ENCODE data around the gene OAS3. TPM values are rescaled to one million over a fixed set of nuclear protein-coding genes. Genes with fewer than 3 reads are reported as not detected.

OAS3 gene
- total and polyA plus RNA-seq, 2 donors (not counting 1 experiment from before 2014, with no cell fraction given), result 16.5 to 24.9 TPM

- H3K27ac Mint-ChIP-seq, result no peak overlapping the region
- H3K9ac ChIP-seq (ENCODE audit: low read length), result no peak overlapping the region
- H4K20me1 ChIP-seq (ENCODE audit: control insufficient read depth, insufficient read depth, low read length, poor library complexity, severe bottlenecking), result no peaks in the 10 kb centered on the region
- CTCF ChIA-PET, result interaction anchor here (1.0 kb wide), 1 partner anchor 16 kb away, joined by 3 read pairs; no protein-coding TSS in a partner anchor
- intact Hi-C loops (cut with micrococcal nuclease), result no loop called here
- H3K27me3 Mint-ChIP-seq, result no peaks in the 10 kb centered on the region
- H3K4me2 ChIP-seq (replicated peaks; ENCODE audit: low read depth, low read length, poor library complexity, severe bottlenecking), result no peak overlapping the region
- H3K27me3 ChIP-seq (replicated peaks in 1 of 4; ENCODE audit: control extremely low read depth in 1 of 4, control insufficient read depth in 3 of 4, insufficient read depth in 4 of 4, low read length in 3 of 4), result no peaks in the 10 kb centered on the region
- no peaks in the 10 kb centered on the region for H3K4me1 Mint-ChIP-seq
- H3K4me3 ChIP-seq (ENCODE audit: control extremely low read depth in 1 of 5, extremely low read depth in 1 of 5, insufficient read depth in 1 of 5, low read depth in 2 of 5, low read length in 4 of 5), result no peak overlapping the region
- H3K27ac ChIP-seq (ENCODE audit: low read length in 2 of 2), result no peak overlapping the region
- ATAC-seq (ENCODE audit: low read depth) (no peak), DNase-seq (no peak)
- peaks cover 0 to 1% (median 0%) of the 10 kb centered on the region in 3 donors for H3K9me3 ChIP-seq (ENCODE audit: control extremely low read depth in 1 of 3, control insufficient read depth in 2 of 3, insufficient read depth in 1 of 3, low read length in 2 of 3)
- 96% methylated on average over 6 of the region's 6 CpGs for WGBS (ENCODE audit: insufficient coverage)
- H3K9me3 Mint-ChIP-seq (ENCODE audit: insufficient read depth), result peaks cover 4% of the 10 kb centered on the region
- H3K4me3 Mint-ChIP-seq, result no peak overlapping the region
- H3K36me3 ChIP-seq (replicated peaks in 1 of 2; ENCODE audit: control extremely low read depth in 1 of 2, control insufficient read depth in 1 of 2, extremely low read depth in 1 of 2, insufficient read depth in 2 of 2, low read length in 1 of 2), result peaks cover 0 to 64% of the 10 kb centered on the region in 2 experiments
- H2AFZ ChIP-seq (ENCODE audit: insufficient read depth, low read depth, low read length, poor library complexity, severe bottlenecking), result no peak overlapping the region
- TF ChIP-seq EZH2 (IDR thresholded peaks at IDR 0.05; ENCODE audit: borderline replicate concordance, insufficient read depth, low read depth, low read length, poor library complexity, severe bottlenecking) (no peak), CTCF (IDR thresholded peaks at IDR 0.05) (no peak)
- POLR2A ChIA-PET, result no interaction called here
- H3K79me2 ChIP-seq (ENCODE audit: control insufficient read depth, insufficient read depth, low read length), result no peaks in the 10 kb centered on the region
- H3K4me1 ChIP-seq (ENCODE audit: control insufficient read depth in 2 of 2, insufficient read depth in 2 of 2, low read length in 2 of 2), result no peaks in the 10 kb centered on the region
Observed at GRCh38 chr12:112964067-112964670, 25.9 kb downstream of the OAS3 start.

DNA sequence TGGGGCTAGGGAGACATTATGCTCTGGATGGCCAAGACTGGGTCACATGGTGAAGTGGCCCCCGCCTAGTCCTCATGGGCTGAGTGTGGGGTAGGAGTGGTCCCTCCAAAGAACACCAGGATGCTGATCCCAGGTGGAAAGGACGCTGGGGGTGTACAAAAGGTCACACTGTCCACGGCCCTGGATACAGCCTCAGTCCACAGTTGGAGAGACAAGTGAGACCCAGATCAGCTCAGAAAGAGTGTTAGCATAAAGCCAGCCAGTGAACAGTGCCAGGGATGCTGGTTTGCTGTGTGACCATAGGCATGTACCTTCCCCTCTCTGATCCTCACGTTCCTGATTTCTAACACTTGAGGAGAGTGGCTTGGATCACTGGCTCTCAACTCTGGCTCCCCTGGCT is 26.6 kb downstream of the OAS3 start:
- no peak overlapping the region for H2AFZ ChIP-seq (ENCODE audit: insufficient read depth, low read depth, low read length, poor library complexity, severe bottlenecking)
- H3K4me2 ChIP-seq (replicated peaks; ENCODE audit: low read depth, low read length, poor library complexity, severe bottlenecking), result no peak overlapping the region
- no peak overlapping the region for H3K27ac ChIP-seq (ENCODE audit: low read length in 2 of 2)
- DNase-seq (no peak), ATAC-seq (ENCODE audit: low read depth) (no peak)
- H3K4me1 Mint-ChIP-seq, result no peaks in the 10 kb centered on the region
- H3K4me1 ChIP-seq (ENCODE audit: control insufficient read depth in 2 of 2, insufficient read depth in 2 of 2, low read length in 2 of 2), result no peaks in the 10 kb centered on the region
- H3K9ac ChIP-seq (ENCODE audit: low read length), result no peak overlapping the region
- peaks cover 0 to 68% of the 10 kb centered on the region in 2 experiments for H3K36me3 ChIP-seq (replicated peaks in 1 of 2; ENCODE audit: control extremely low read depth in 1 of 2, control insufficient read depth in 1 of 2, extremely low read depth in 1 of 2, insufficient read depth in 2 of 2, low read length in 1 of 2)
- TF ChIP-seq EZH2 (IDR thresholded peaks at IDR 0.05; ENCODE audit: borderline replicate concordance, insufficient read depth, low read depth, low read length, poor library complexity, severe bottlenecking) (no peak), CTCF (IDR thresholded peaks at IDR 0.05) (no peak)
- intact Hi-C loops (cut with micrococcal nuclease), result no loop called here
- WGBS (ENCODE audit: insufficient coverage), result 97% methylated on average over 4 of the region's 4 CpGs
- no peaks in the 10 kb centered on the region for H3K27me3 Mint-ChIP-seq
- CTCF ChIA-PET, result no interaction called here
- no peak overlapping the region for H3K27ac Mint-ChIP-seq
- no peaks in the 10 kb centered on the region for H3K27me3 ChIP-seq (replicated peaks in 1 of 4; ENCODE audit: control extremely low read depth in 1 of 4, control insufficient read depth in 3 of 4, insufficient read depth in 4 of 4, low read length in 3 of 4)
- H4K20me1 ChIP-seq (ENCODE audit: control insufficient read depth, insufficient read depth, low read length, poor library complexity, severe bottlenecking), result no peaks in the 10 kb centered on the region
- H3K9me3 ChIP-seq (ENCODE audit: control extremely low read depth in 1 of 3, control insufficient read depth in 2 of 3, insufficient read depth in 1 of 3, low read length in 2 of 3), result no peaks in the 10 kb centered on the region
- no peak overlapping the region for H3K4me3 ChIP-seq (ENCODE audit: control extremely low read depth in 1 of 5, extremely low read depth in 1 of 5, insufficient read depth in 1 of 5, low read depth in 2 of 5, low read length in 4 of 5)
- H3K9me3 Mint-ChIP-seq (ENCODE audit: insufficient read depth), result peaks cover 4% of the 10 kb centered on the region
- POLR2A ChIA-PET, result no interaction called here
- no peaks in the 10 kb centered on the region for H3K79me2 ChIP-seq (ENCODE audit: control insufficient read depth, insufficient read depth, low read length)
- H3K4me3 Mint-ChIP-seq, result no peak overlapping the region
